ENCODE data around the gene MLYCD. TPM values are rescaled to one million over a fixed set of nuclear protein-coding genes. Genes with fewer than 3 reads are reported as not detected.

Gene MLYCD
- total and polyA plus RNA-seq, 9 donors, result 4.4 to 11.8 (median 7.6) TPM

DNA sequence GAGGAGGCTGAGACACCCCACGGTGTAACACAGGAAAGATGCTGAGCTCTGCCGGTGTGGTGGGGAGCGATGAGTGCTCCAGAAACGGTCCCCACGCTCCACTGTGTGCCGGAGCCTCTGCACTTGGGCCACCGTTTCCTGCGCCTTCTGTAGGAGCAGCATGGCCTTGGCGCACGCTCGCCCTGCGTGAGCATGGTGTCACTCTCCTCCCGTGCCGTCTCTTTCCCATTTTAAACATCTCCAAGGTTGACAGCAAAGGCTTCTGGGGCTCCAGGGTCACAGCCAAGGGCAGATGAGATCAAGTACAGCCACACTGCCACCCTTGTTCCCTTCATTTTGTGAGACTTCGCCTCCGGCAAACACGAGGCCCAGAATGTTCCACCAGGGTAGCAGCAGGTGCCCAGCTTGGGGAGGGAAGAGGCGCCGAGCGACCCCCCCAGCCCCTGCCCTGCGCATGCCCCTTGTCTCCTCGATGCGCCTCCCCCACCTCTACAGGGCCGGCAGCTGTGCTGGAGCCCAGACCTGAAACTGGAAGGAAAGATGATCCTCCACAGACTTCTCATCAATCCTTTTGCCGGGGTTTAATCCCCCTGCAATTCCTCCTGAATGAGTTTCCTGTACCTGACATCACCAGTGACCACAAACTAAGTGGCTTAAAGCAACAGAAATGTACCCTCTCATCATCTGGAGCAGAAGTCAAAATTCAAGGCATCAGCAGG is 34.2 kb downstream of the MLYCD start:
- Histone ChIP-seq H3K4me3 (no peak overlapping the region), H3K36me3 (no peaks in the 10 kb centered on the region)

GRCh38 chr16:83933885-83934683 is 35.2 kb downstream of the MLYCD start:
- H3K4me1 ChIP-seq (ENCODE audit: insufficient read depth), result no peaks in the 10 kb centered on the region
- H3K27me3 ChIP-seq, result no peaks in the 10 kb centered on the region
- H3K36me3 ChIP-seq, result no peaks in the 10 kb centered on the region
- H3K4me3 ChIP-seq, result no peak overlapping the region
- 65 to 70% (median 67%) methylated on average over 28 of the region's 28 CpGs for WGBS, 3 donors
- TF ChIP-seq, protein P1, sequence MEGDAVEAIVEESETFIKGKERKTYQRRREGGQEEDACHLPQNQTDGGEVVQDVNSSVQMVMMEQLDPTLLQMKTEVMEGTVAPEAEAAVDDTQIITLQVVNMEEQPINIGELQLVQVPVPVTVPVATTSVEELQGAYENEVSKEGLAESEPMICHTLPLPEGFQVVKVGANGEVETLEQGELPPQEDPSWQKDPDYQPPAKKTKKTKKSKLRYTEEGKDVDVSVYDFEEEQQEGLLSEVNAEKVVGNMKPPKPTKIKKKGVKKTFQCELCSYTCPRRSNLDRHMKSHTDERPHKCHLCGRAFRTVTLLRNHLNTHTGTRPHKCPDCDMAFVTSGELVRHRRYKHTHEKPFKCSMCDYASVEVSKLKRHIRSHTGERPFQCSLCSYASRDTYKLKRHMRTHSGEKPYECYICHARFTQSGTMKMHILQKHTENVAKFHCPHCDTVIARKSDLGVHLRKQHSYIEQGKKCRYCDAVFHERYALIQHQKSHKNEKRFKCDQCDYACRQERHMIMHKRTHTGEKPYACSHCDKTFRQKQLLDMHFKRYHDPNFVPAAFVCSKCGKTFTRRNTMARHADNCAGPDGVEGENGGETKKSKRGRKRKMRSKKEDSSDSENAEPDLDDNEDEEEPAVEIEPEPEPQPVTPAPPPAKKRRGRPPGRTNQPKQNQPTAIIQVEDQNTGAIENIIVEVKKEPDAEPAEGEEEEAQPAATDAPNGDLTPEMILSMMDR (IDR thresholded peaks at IDR 0.05), result no peak
- TF ChIP-seq EP300 (IDR thresholded peaks at IDR 0.05) (no peak), POLR2A (IDR thresholded peaks at IDR 0.05) (no peak)
- intact Hi-C loops (cut with DNase I), result no loop called here
- H3K27ac ChIP-seq, result no peak overlapping the region
- no peak for DNase-seq
- H3K9me3 ChIP-seq, result no peaks in the 10 kb centered on the region

More for the DNA sequence above, 34.2 kb downstream of the MLYCD start:
- DNase-seq, result no peak
- intact Hi-C loops (cut with DNase I), result no loop called here
- H3K4me1 ChIP-seq (ENCODE audit: insufficient read depth), result no peaks in the 10 kb centered on the region
- no peaks in the 10 kb centered on the region for H3K9me3 ChIP-seq
- no peak overlapping the region for H3K27ac ChIP-seq
- H3K27me3 ChIP-seq, result no peaks in the 10 kb centered on the region
- TF ChIP-seq POLR2A (IDR thresholded peaks at IDR 0.05) (no peak), EP300 (IDR thresholded peaks at IDR 0.05) (no peak)
- TF ChIP-seq, protein P1 (IDR thresholded peaks at IDR 0.05), result no peak
- WGBS, 3 donors, result 64 to 74% (median 73%) methylated on average over 25 of the region's 25 CpGs

- H3K36me3 ChIP-seq, result no peaks in the 10 kb centered on the region
- no peaks in the 10 kb centered on the region for H3K27me3 ChIP-seq
- H3K4me3 ChIP-seq, result no peak overlapping the region
- no peak for DNase-seq
- no peaks in the 10 kb centered on the region for H3K4me1 ChIP-seq (ENCODE audit: insufficient read depth)
- 54 to 61% (median 58%) methylated on average over 10 to 12 of the region's 12 CpGs for WGBS, 3 donors
- TF ChIP-seq, protein P1 (IDR thresholded peaks at IDR 0.05), result no peak
- TF ChIP-seq POLR2A (IDR thresholded peaks at IDR 0.05), result no peak
- no peak for TF ChIP-seq EP300 (IDR thresholded peaks at IDR 0.05)
- intact Hi-C loops (cut with DNase I), result no loop called here
- no peak overlapping the region for H3K27ac ChIP-seq
- H3K9me3 ChIP-seq, result no peaks in the 10 kb centered on the region
Observed at GRCh38 chr16:83934684-83934977, 35.7 kb downstream of the MLYCD start.

- H3K27me3 ChIP-seq, result no peaks in the 10 kb centered on the region
- no peak for TF ChIP-seq EP300 (IDR thresholded peaks at IDR 0.05)
- TF ChIP-seq POLR2A (IDR thresholded peaks at IDR 0.05), result no peak
- TF ChIP-seq, protein P1 (IDR thresholded peaks at IDR 0.05), result no peak
- no peaks in the 10 kb centered on the region for H3K36me3 ChIP-seq
- intact Hi-C loops (cut with DNase I), result no loop called here
- no peak overlapping the region for H3K4me3 ChIP-seq
- H3K9me3 ChIP-seq, result no peaks in the 10 kb centered on the region
- 79 to 82% (median 82%) methylated on average over 30 of the region's 30 CpGs for WGBS, 3 donors
- H3K4me1 ChIP-seq (ENCODE audit: insufficient read depth), result no peaks in the 10 kb centered on the region
- DNase-seq, result no peak
- H3K27ac ChIP-seq, result no peak overlapping the region
Observed at GRCh38 chr16:83935005-83935857, 36.3 kb downstream of the MLYCD start.

All from ovary (tissue), 9 donors.